Testis (tissue), 3 donors: ENCODE measurements around the gene KCNJ4. TPM values are rescaled to one million over a fixed set of nuclear protein-coding genes. Genes with fewer than 3 reads are reported as not detected.
"Not testable (repeated sequence)": the region's sequence is repeated elsewhere in the genome, so short reads cannot be mapped to it uniquely, and the experiment has no call there.

Experiments used
- DNase-seq: peaks from one replicate; pipeline ENCODE4 v3.0.0-alpha.2; 2019
- H3K27ac ChIP-seq, 2 donors: fragments of 200-600 bp; sonication (generic); one replicate each; pipeline ENCODE4 v1.5.1; 2019
- H3K27me3 ChIP-seq: fragments of 200-600 bp; sonication (generic); one replicate; pipeline ENCODE4 v1.5.1; 2019
- H3K36me3 ChIP-seq: fragments of 200-600 bp; sonication (generic); one replicate; pipeline ENCODE4 v1.5.1; 2017; ENCODE audit warnings: low read depth; ENCODE audit errors: missing control alignments
- H3K4me1 ChIP-seq: fragments of 200-600 bp; sonication (generic); one replicate; pipeline ENCODE4 v1.5.1; 2019
- H3K4me3 ChIP-seq, 2 donors: fragments of 200-600 bp; sonication (generic); one replicate each; pipeline ENCODE4 v1.5.1; 2017 to 2019
- H3K9me3 ChIP-seq: fragments of 200-600 bp; sonication (generic); one replicate; pipeline ENCODE4 v1.5.1; 2017
- CTCF ChIP-seq, 3 experiments: fragments of 450-650 bp in 2 of 3; fragments of 200-600 bp in 1 of 3; sonication (generic) in 1 of 3; IDR thresholded peaks; one replicate each; pipeline ENCODE4 v1.5.1; 2016 to 2019; ENCODE audit warnings: antibody characterized with exemption in 3 of 3, mild to moderate bottlenecking in 2 of 3, moderate library complexity in 1 of 3
- POLR2A ChIP-seq: fragments of 450-650 bp; IDR thresholded peaks from one replicate; pipeline ENCODE4 v1.6.1; 2017; ENCODE audit warnings: antibody characterized with exemption, mild to moderate bottlenecking, moderate library complexity
- whole genome bisulfite sequencing, 2 donors: methylation state at CpG; one replicate each; pipeline ENCODE4 v1.1.5; 2018; 5-methylcytosine and 5-hydroxymethylcytosine counted together
- intact Hi-C: fragments of 100-400 bp; cut with DNase I; formaldehyde crosslinking; loops from one replicate; pipeline ENCODE4 v1.15.1; 2023; ENCODE audit warnings: low total_unique reads
- polyA plus RNA-seq: library from polyadenylated mRNA; stranded (reverse); fragments of 350-450 nt; fragmentation: Illumina TruSeq; extraction: RNeasy Lipid Tissue Mini Kit (QIAGEN cat#74804); gene quantifications from one replicate; pipeline ENCODE4 v1.2.3, GENCODE V29; 2014; ENCODE audit warnings: low read depth, low replicate concordance; ENCODE audit not compliant: insufficient read depth
- total RNA-seq, 2 donors: library from RNA; depleted of rRNA; stranded (reverse); fragments of >200 nt; gene quantifications; one replicate each; pipeline ENCODE4 v1.2.3, GENCODE V29; 2016

The KCNJ4 gene
- total and polyA plus RNA-seq, 3 donors from 2014 or later = 1.7 to 3.0 (median 1.7) TPM

- Histone ChIP-seq H3K4me3 (no peak overlapping the region), H3K27me3 (no peaks in the 10 kb centered on the region), H3K4me1 (no peaks in the 10 kb centered on the region), H3K9me3 (no peaks in the 10 kb centered on the region), H3K27ac (no peak overlapping the region), H3K36me3 (no peaks in the 10 kb centered on the region)
- no peak for TF ChIP-seq POLR2A
- TF ChIP-seq CTCF (IDR thresholded peaks at IDR 0.05) = no peak
- WGBS, 2 donors = 85 to 93% methylated on average over 8 of the region's 8 CpGs
- no peak for DNase-seq
- intact Hi-C loops = no loop called here
Observed at GRCh38 chr22:38403812-38404211, 51.2 kb downstream of the KCNJ4 start.

- no peaks in the 10 kb centered on the region for H3K4me1 ChIP-seq
- no peak for TF ChIP-seq POLR2A
- no peak for TF ChIP-seq CTCF (IDR thresholded peaks at IDR 0.05)
- H3K36me3 ChIP-seq = no peaks in the 10 kb centered on the region
- no peak overlapping the region for H3K27ac ChIP-seq
- DNase-seq = no peak
- no peaks in the 10 kb centered on the region for H3K27me3 ChIP-seq
- 92% methylated on average over 12 of the region's 12 CpGs for WGBS, 2 donors
- H3K4me3 ChIP-seq = no peak overlapping the region
- intact Hi-C loops = no loop called here
- H3K9me3 ChIP-seq = no peaks in the 10 kb centered on the region
Observed at GRCh38 chr22:38402204-38402603, 52.8 kb downstream of the KCNJ4 start.

GRCh38 chr22:38401336-38402084 lies 53.5 kb downstream of the KCNJ4 start:
- Histone ChIP-seq H3K4me3 (no peak overlapping the region), H3K4me1 (no peaks in the 10 kb centered on the region), H3K27ac (no peak overlapping the region), H3K27me3 (no peaks in the 10 kb centered on the region), H3K36me3 (no peaks in the 10 kb centered on the region), H3K9me3 (no peaks in the 10 kb centered on the region)
- DNase-seq = no peak
- intact Hi-C loops = no loop called here
- WGBS, 2 donors = 79 to 90% methylated on average over 8 to 9 of the region's 9 CpGs
- TF ChIP-seq CTCF (IDR thresholded peaks at IDR 0.05) (no peak), POLR2A (no peak)

- H3K9me3 ChIP-seq, H3K36me3 ChIP-seq, intact Hi-C loops, H3K4me1 ChIP-seq, H3K4me3 ChIP-seq, DNase-seq, H3K27me3 ChIP-seq, H3K27ac ChIP-seq: not testable (repeated sequence)
- WGBS, 2 donors = 42 to 46% methylated on average over 2 of the region's 2 CpGs
Observed at GRCh38 chr22:38400256-38400655, 54.7 kb downstream of the KCNJ4 start.

GRCh38 chr22:38398609-38399461 lies 56.2 kb downstream of the KCNJ4 start:
- WGBS, 2 donors = 1% methylated on average over 16 to 73 of the region's 102 CpGs
- Histone ChIP-seq H3K4me1 (no peaks in the 10 kb centered on the region), H3K9me3 (no peaks in the 10 kb centered on the region), H3K27ac (peak overlapping the region; percentile 86 to 93), H3K36me3 (no peaks in the 10 kb centered on the region), H3K4me3 (peak overlapping the region; percentile 89 to 92), H3K27me3 (no peaks in the 10 kb centered on the region)
- intact Hi-C loops = no loop called here
- peak; percentile 55 for TF ChIP-seq POLR2A
- TF ChIP-seq CTCF (IDR thresholded peaks at IDR 0.05) = no peak
- peak; percentile 92 for DNase-seq

- H3K27me3 ChIP-seq, H3K4me1 ChIP-seq, H3K36me3 ChIP-seq, intact Hi-C loops, H3K9me3 ChIP-seq: not testable (repeated sequence)
- Histone ChIP-seq H3K4me3 (peak overlapping the region; percentile 89 to 92), H3K27ac (peak overlapping the region; percentile 86 to 93)
- 1% methylated on average over 27 of the region's 48 CpGs; no CpG with 5 or more reads in 1 of the 2 donors for WGBS, 2 donors
- DNase-seq = peak; percentile 74
Observed at GRCh38 chr22:38398181-38398608, 56.8 kb downstream of the KCNJ4 start.
